HAP-1 (cell line): ENCODE data around the gene KRCC1.
A peak's percentile ranks its signal among the peaks of the same experiment; 100 is the strongest.
"Not testable (repeated sequence)": the region's sequence is repeated elsewhere in the genome, so short reads cannot be mapped to it uniquely, and the experiment has no call there.

Experiments
- DNase-seq, 2 experiments: peaks; one replicate each; pipeline ENCODE4 v3.0.0-alpha.2; 2016 to 2020; ENCODE audit warnings: low spot score in 2 of 2
- H3K27me3 ChIP-seq: fragments of 250-450 bp; sonication (Bioruptor Pico); 2 replicates; pipeline ENCODE4 v1.5.1; 2020; ENCODE audit warnings: low read depth, mild to moderate bottlenecking, moderate library complexity
- H3K36me3 ChIP-seq: fragments of 250-450 bp; sonication (Bioruptor Pico); replicated peaks from 2 replicates; pipeline ENCODE4 v1.5.1; 2020; ENCODE audit warnings: mild to moderate bottlenecking
- H3K4me1 ChIP-seq: fragments of 250-450 bp; sonication (Bioruptor Pico); 2 replicates; pipeline ENCODE4 v1.5.1; 2020; ENCODE audit warnings: mild to moderate bottlenecking
- H3K4me3 ChIP-seq: fragments of 250-450 bp; sonication (Bioruptor Pico); 2 replicates; pipeline ENCODE4 v1.5.1; 2020; ENCODE audit warnings: mild to moderate bottlenecking, moderate library complexity
- H3K9me3 ChIP-seq: fragments of 250-450 bp; sonication (Bioruptor Pico); 2 replicates; pipeline ENCODE4 v1.5.1; 2020; ENCODE audit warnings: mild to moderate bottlenecking, moderate library complexity
- in situ Hi-C: fragments of 300-500 bp; cut with MboI; formaldehyde crosslinking; loops from 3 replicates; pipeline ENCODE4 v1.14.3; 2020; ENCODE audit warnings: low sequenced_read_pairs, inconsistent platforms, mixed read lengths

Gene KRCC1

DNA sequence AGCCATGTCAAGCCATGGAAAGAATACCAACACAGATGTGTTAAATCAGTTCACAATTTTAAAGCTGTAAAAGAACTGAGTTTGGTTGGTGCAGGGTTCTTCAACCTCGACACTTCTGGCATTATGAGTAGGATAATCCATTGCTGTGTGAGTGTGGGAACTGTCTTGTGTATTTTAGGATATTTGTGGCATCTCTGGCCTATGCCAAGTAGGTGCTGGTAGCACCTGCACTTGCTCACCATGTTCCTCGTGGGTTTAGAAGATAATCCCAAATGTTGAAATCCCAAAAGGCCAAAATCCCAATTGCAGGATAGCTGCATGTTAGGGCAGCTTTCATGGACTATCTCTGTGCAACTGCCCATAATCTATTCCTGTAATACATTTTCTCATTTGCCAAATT is 3.8 kb downstream of the KRCC1 start:
- H3K4me3 ChIP-seq, result no peak overlapping the region
- no peaks in the 10 kb centered on the region for H3K27me3 ChIP-seq
- no peaks in the 10 kb centered on the region for H3K9me3 ChIP-seq
- H3K36me3 ChIP-seq, result 0 out of 2 replicates have a peak, but pooled peaks cover 2% of the 10 kb centered on the region
- in situ Hi-C loops, result loop anchor here (25.0 kb wide), 1 partner anchor 411 kb away; the partner anchor contains the start of gene FOXI3
- H3K4me1 ChIP-seq, result peaks cover 13% of the 10 kb centered on the region
- no peak for DNase-seq

DNA sequence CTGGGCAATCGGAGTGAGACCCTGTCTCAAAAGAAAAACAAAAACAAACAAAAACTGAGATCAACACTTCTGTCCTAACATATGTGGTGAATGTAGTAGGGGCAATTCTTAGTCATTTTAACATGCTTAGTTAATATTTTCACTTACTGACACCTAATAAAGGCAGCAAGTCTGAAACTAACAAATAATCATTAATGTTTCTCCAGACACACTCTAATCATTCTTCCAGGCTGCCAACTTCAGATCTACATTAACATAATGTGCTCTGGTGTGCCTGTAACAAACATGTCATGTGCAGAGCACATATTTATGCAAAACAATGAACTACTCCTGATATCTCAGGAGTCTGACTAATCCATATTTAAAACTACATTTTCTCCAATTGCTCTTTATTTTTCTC is 6.0 kb downstream of the KRCC1 start:
- Histone ChIP-seq H3K4me3 (no peak overlapping the region), H3K4me1 (peaks cover 5% of the 10 kb centered on the region; the same call in 1 of the 2 replicates), H3K9me3 (no peaks in the 10 kb centered on the region), H3K27me3 (no peaks in the 10 kb centered on the region), H3K36me3 (no peaks in the 10 kb centered on the region)
- no peak for DNase-seq
- in situ Hi-C loops, result loop anchor here (25.0 kb wide), 1 partner anchor 413 kb away; the partner anchor contains the start of gene FOXI3

DNA sequence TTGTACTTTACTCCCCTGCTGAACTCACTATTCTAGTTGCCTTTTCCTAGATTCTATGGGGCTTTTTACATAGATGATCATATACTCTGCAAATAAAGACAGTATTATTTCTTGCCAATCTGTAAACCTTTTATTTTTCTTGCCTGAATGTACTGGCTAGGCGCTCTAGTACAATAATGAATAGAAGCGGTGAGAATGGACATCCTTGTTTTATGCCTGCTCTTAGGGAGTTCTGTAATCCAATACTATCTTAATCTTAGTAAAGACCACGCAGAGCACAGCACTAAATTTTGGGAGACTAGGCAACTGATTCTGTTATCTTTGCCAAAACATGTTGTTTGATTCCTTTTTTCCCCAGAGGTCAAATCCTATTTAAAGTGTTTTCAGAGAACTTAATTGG is 7.0 kb downstream of the KRCC1 start:
- in situ Hi-C loops, result no loop called here
- no peak for DNase-seq
- H3K27me3 ChIP-seq, result no peaks in the 10 kb centered on the region
- H3K4me1 ChIP-seq, result no peaks in the 10 kb centered on the region
- no peaks in the 10 kb centered on the region for H3K9me3 ChIP-seq
- H3K4me3 ChIP-seq, result no peak overlapping the region
- no peaks in the 10 kb centered on the region for H3K36me3 ChIP-seq

DNA sequence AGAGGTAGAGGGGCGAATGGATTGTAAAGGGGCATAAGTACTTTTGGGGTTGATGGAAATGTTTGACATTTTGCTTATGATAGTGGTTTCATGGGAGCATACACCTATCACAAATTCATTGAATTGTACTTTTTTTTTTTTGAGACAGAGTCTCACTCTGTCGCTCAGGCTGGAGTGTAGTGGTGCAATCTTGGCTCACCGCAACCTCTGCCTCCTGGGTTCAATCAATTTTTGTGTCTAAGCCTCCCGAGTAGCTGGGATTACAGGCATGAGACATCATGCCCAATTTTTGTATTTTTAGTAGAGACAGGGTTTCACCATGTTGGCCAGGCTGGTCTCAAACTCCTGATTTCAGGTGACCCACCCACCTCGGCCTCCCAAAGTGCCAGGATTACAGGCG is 10.0 kb downstream of the KRCC1 start:
- in situ Hi-C loops, H3K27me3 ChIP-seq, DNase-seq, H3K36me3 ChIP-seq, H3K9me3 ChIP-seq, H3K4me3 ChIP-seq, H3K4me1 ChIP-seq: not testable (repeated sequence)

DNA sequence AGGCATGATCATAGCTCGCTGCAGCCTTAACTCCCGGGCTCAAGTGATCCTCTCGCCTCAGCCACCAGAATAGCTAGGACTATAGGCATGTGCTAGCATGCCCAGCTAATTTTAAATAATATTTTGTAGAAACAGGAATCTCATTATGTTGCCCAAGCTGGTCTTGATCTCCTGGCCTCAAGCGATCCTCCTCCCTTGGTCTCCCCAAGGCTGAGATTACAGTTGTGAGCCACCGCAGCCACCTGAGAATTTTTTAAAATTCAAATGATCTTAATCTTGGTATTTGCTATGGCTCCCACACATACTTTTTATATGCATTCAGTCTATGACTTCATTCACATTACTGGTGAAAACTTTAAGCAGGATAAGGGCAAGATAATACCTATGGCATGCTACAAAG is 13.1 kb downstream of the KRCC1 start:
- no peaks in the 10 kb centered on the region for H3K27me3 ChIP-seq
- in situ Hi-C loops, result no loop called here
- H3K4me1 ChIP-seq, result no peaks in the 10 kb centered on the region
- DNase-seq, result no peak
- no peaks in the 10 kb centered on the region for H3K36me3 ChIP-seq
- no peaks in the 10 kb centered on the region for H3K9me3 ChIP-seq
- H3K4me3 ChIP-seq, result no peak overlapping the region

DNA sequence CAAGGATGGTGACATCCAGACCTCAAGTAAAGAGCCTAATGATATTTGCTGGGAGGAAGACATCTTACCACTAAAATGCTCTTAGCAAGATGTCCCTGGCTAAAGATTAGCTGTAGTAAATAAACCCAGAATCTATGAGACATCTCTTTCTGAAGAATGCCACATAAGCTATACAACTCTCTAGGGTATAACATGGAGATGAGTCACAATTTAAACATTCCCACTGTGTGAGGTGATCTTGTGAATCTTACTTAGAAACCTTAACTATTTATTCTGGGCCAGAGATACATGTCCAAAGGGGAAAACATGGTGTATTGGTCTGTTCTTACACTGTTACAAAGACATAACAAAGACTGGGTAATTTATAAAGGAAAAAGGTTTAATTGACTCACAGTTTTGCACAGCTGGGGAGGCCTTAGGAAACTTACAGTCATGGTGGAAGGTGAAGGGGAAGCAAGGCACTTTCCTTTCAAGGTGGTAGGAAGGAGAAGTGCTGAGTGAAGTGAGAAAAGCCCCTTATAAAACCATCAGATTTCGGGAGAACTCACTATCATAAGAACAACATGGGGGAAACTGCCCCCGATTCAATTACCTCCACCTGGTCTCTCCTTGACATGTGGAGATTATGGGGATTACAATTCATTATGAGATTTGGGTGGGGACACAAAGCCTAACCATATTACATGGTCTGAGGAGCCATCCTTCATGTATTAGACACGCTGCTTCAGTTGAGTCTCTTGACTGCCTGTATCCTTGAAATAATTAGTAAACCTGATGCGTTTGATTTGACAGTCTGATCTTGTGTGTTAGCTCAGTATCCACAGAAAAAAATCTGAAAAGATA is 17.1 kb downstream of the KRCC1 start:
- no peaks in the 10 kb centered on the region for H3K4me1 ChIP-seq
- in situ Hi-C loops, result no loop called here
- H3K9me3 ChIP-seq, result no peaks in the 10 kb centered on the region
- H3K27me3 ChIP-seq, result no peaks in the 10 kb centered on the region
- no peaks in the 10 kb centered on the region for H3K36me3 ChIP-seq
- H3K4me3 ChIP-seq, result no peak overlapping the region
- DNase-seq, result no peak

DNA sequence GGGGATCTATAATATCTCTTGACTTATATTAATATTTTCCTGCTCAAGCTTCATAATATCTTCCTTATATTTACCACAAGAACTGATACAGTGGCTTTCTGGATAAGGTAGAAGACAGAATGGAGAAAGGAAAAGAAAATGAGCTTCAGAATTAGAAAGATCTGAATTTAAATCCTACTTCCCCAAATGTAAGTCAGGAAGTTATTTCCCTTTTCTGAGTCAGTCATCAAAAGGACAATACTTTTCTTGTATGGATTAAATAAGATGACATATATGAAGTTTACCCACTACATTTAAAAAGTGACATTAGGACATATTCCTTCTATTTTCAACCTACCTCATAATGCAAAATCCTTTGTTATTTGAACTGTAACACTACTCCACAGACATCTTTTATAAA is 19.0 kb downstream of the KRCC1 start:
- no peak for DNase-seq
- Histone ChIP-seq H3K27me3 (no peaks in the 10 kb centered on the region), H3K4me1 (no peaks in the 10 kb centered on the region), H3K9me3 (no peaks in the 10 kb centered on the region), H3K36me3 (no peaks in the 10 kb centered on the region), H3K4me3 (no peak overlapping the region)
- in situ Hi-C loops, result no loop called here

DNA sequence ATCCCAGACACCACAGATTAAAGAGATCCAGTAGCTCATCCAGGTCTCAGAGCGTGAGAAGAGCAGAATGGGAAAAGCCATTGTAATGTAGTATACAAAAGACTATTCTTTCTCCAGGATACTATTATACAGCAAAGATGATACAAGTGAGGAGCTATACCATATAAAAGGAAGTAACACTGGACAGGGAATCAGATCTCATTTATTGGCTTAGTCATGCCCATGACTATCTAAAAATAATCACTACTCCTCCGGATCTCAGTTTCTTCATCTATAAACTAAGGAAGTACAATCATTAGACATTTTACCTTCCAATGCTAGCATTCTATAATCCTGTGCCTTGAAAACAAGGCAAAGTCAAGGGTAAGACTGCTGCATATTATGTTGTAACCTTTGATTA is 19.4 kb downstream of the KRCC1 start:
- Histone ChIP-seq H3K4me1 (no peaks in the 10 kb centered on the region), H3K36me3 (no peaks in the 10 kb centered on the region), H3K4me3 (no peak overlapping the region), H3K9me3 (no peaks in the 10 kb centered on the region), H3K27me3 (no peaks in the 10 kb centered on the region)
- in situ Hi-C loops, result no loop called here
- no peak for DNase-seq

DNA sequence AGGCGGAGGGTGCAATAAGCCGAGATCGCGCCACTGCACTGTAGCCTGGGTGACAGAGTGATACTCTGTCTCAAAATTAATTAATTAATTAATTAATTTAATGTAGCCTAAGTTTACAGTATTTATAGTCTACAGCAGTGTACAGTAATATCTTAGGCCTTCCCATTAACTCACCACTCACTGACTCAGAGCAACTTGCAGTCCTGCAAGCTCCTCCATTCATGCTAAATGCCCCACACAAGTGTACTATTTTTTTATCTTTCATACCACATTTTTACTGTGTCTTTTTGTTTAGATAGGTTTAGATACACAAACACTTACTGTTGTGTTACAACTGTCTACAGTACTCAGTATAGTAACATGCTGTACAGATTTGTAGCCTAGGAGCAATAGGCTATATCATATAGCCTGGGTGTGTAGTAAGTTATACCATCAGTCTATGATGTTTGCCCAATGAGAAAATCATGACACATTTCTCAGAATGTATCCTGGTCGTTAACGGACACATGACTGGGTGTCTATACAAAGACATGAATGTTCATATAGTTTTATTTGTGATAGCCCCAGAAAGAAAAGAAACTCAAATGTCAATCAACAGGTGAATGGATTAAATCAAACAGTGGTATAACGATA is 23.4 kb downstream of the KRCC1 start:
- H3K4me3 ChIP-seq, result no peak overlapping the region
- DNase-seq, result no peak
- H3K4me1 ChIP-seq, result peaks cover 9% of the 10 kb centered on the region
- H3K9me3 ChIP-seq, result no peaks in the 10 kb centered on the region
- H3K36me3 ChIP-seq, result no peaks in the 10 kb centered on the region
- H3K27me3 ChIP-seq, result no peaks in the 10 kb centered on the region
- in situ Hi-C loops, result no loop called here

DNA sequence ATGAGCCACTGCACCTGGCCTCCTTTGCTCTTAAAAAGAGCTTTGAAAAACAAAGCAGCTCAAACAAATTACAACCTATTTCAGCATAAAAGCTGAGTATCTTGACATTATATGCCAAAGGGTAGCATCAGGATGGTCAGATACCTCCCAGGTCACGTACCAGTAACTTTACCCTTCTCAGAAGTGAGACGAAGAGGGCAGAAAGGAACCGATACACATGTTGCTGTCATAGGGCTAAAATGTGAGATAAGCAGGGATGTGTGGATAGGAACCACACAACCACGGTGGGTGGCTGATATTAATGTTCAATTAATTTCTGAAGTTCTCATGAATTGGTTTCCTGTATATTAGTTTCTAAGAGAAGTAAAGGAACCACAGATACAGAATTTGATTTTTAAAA is 26.7 kb downstream of the KRCC1 start:
- Histone ChIP-seq H3K9me3 (no peaks in the 10 kb centered on the region), H3K4me3 (no peak overlapping the region), H3K4me1 (peaks cover 13% of the 10 kb centered on the region), H3K27me3 (no peaks in the 10 kb centered on the region), H3K36me3 (no peaks in the 10 kb centered on the region)
- in situ Hi-C loops, result no loop called here
- DNase-seq, result no peak

DNA sequence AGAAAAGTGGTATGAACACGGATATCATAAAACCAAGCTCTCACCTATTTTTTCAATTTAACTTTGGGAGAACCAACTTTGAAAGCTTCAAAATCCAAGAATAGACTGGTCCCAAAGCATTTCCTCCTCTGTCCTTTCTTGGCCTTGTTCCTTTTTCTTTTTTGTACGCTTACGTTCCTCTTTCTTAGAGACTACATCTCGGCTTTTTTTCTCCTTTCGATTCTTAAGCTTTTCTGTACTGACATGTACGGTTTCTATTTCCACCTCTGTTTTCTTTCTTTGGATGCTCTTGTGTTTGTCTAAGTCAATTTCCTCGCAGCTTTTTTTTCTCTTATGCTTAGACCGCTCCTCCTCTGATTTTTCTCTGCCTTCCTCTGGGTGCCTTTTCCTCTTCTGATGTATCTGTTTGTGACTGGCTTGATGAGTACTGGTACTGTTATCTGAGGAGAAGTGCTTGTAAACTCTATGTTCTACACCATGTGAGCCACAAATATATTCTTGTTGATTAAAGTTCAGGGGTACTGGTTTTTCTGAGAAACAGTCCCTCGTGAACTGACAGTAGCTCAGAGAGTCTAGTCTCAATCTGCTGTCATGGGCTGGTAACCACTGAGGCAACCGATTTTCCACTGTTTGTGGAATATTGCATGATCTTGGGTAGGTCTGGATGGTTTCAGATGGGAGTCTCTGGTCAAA is 27.7 kb downstream of the KRCC1 start:
- no peaks in the 10 kb centered on the region for H3K36me3 ChIP-seq
- H3K27me3 ChIP-seq, result no peaks in the 10 kb centered on the region
- no peak overlapping the region for H3K4me3 ChIP-seq
- no peaks in the 10 kb centered on the region for H3K9me3 ChIP-seq
- H3K4me1 ChIP-seq, result peaks cover 13% of the 10 kb centered on the region
- in situ Hi-C loops, result no loop called here
- no peak for DNase-seq

DNA sequence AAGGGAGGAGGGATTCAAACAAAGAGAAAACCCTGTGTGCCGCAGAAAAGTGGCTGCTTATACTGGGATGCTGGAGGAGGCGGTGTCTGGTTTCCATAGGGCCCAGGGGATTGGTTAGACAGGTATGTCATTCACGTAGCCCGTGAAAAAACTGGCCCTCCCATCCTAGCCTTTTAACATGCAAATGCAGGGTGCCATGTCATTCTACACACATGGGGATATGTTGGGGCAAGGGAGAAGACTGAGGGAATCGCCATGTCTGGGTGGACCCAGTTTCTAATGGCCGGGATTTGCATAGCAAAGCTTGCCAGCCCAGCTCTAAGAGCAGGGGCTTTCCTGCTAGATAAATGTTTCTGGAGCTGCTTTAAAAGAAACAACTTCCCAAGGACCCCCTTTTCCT is 31.1 kb downstream of the KRCC1 start:
- H3K9me3 ChIP-seq, result no peaks in the 10 kb centered on the region
- peaks cover 4% of the 10 kb centered on the region; the same call in 1 of the 2 replicates for H3K4me1 ChIP-seq
- H3K27me3 ChIP-seq, result no peaks in the 10 kb centered on the region
- no peaks in the 10 kb centered on the region for H3K36me3 ChIP-seq
- in situ Hi-C loops, result no loop called here
- H3K4me3 ChIP-seq, result no peak overlapping the region
- DNase-seq, result peak; percentile 69 to 85

DNA sequence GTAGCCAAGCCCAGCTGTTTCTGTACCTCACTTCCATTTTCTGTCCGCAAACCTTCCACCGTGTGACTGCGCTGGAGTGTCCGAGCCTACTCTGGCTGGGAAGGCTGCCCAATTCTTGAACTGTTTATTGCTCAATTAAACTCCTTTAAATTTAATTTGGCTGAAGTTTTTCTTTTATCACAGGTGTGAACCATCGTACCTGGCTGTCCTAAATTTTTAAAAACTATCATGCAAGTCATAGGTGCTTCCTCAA is 33.0 kb downstream of the KRCC1 start:
- Histone ChIP-seq H3K4me1 (peaks cover 4% of the 10 kb centered on the region; the same call in 1 of the 2 replicates), H3K4me3 (no peak overlapping the region), H3K36me3 (no peaks in the 10 kb centered on the region), H3K9me3 (no peaks in the 10 kb centered on the region), H3K27me3 (no peaks in the 10 kb centered on the region)
- DNase-seq, result no peak
- in situ Hi-C loops, result no loop called here

DNA sequence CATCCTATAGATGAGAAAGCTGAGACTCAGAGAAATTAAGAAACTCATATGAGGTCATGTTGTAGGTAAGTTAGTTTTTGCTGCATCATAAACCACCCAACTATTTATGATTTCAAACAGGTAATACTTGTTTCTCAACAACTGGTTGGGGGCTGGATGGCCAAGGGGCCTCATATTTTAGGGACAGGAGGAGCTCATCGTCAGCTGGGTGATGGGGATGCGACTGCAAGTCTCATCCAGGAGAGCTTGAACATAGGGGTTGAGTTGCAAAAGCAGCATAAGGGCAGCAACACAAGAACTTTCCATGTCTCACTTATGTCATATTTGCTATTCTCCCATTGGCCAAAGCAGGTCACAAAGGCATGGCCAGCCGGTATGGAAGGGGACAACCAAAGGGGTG is 35.6 kb downstream of the KRCC1 start:
- H3K4me3 ChIP-seq, result no peak overlapping the region
- no peaks in the 10 kb centered on the region for H3K27me3 ChIP-seq
- no peaks in the 10 kb centered on the region for H3K9me3 ChIP-seq
- peaks cover 4% of the 10 kb centered on the region for H3K4me1 ChIP-seq
- in situ Hi-C loops, result no loop called here
- no peak for DNase-seq
- no peaks in the 10 kb centered on the region for H3K36me3 ChIP-seq
